Measurements from ENCODE around the gene ALG3. TPM values are rescaled to one million over a fixed set of nuclear protein-coding genes. Genes with fewer than 3 reads are reported as not detected.

The ALG3 gene
- total RNA-seq, 1 donor from 2014 or later: 47.1 TPM

- Histone ChIP-seq H3K9ac (ENCODE audit: low read length) (no peak overlapping the region), H4K20me1 (ENCODE audit: insufficient read depth, low read length) (no peaks in the 10 kb centered on the region), H3K4me3 (ENCODE audit: insufficient read depth, low read depth, low read length) (no peak overlapping the region), H3K27me3 (ENCODE audit: insufficient read depth, low read length) (peaks cover 7% of the 10 kb centered on the region), H3K9me3 (ENCODE audit: insufficient read depth, low read depth, low read length) (no peaks in the 10 kb centered on the region), H3K4me1 (ENCODE audit: insufficient read depth, low read length) (no peaks in the 10 kb centered on the region), H3K27ac (ENCODE audit: low read depth, low read length) (no peak overlapping the region), H3K4me2 (ENCODE audit: low read length) (no peak overlapping the region), H3K79me2 (ENCODE audit: insufficient read depth, low read length) (no peaks in the 10 kb centered on the region), H2AFZ (ENCODE audit: low read depth, low read length) (no peak overlapping the region), H3K36me3 (ENCODE audit: insufficient read depth, low read length) (no peaks in the 10 kb centered on the region)
- Mint-ChIP-seq H3K27me3 (ENCODE audit: low read depth, unreplicated experiment) (peaks cover 55% of the 10 kb centered on the region), H3K4me1 (ENCODE audit: low read depth, unreplicated experiment) (no peaks in the 10 kb centered on the region), H3K36me3 (ENCODE audit: low read depth, unreplicated experiment) (peaks cover 2% of the 10 kb centered on the region), H3K27ac (ENCODE audit: unreplicated experiment) (no peak overlapping the region), H3K4me3 (ENCODE audit: unreplicated experiment) (no peak overlapping the region), H3K9me3 (ENCODE audit: unreplicated experiment) (no peaks in the 10 kb centered on the region)
- FAIRE-seq (no peak), DNase-seq (ENCODE audit: low read depth) (no peak)
- TF ChIP-seq CTCF (IDR thresholded peaks at IDR 0.05; ENCODE audit: insufficient read depth, low read depth, low read length): no peak
- TF ChIP-seq EZH2 (IDR thresholded peaks at IDR 0.05; ENCODE audit: insufficient read depth, low read length): no peak
Observed at GRCh38 chr3:184283681-184284080, 34.9 kb upstream of the ALG3 start.

- Histone ChIP-seq H3K36me3 (ENCODE audit: insufficient read depth, low read length) (no peaks in the 10 kb centered on the region), H4K20me1 (ENCODE audit: insufficient read depth, low read length) (no peaks in the 10 kb centered on the region), H3K4me2 (ENCODE audit: low read length) (no peak overlapping the region), H3K9me3 (ENCODE audit: insufficient read depth, low read depth, low read length) (no peaks in the 10 kb centered on the region), H3K4me1 (ENCODE audit: insufficient read depth, low read length) (no peaks in the 10 kb centered on the region), H3K27ac (ENCODE audit: low read depth, low read length) (no peak overlapping the region), H2AFZ (ENCODE audit: low read depth, low read length) (no peak overlapping the region), H3K79me2 (ENCODE audit: insufficient read depth, low read length) (no peaks in the 10 kb centered on the region), H3K27me3 (ENCODE audit: insufficient read depth, low read length) (peaks cover 7% of the 10 kb centered on the region), H3K9ac (ENCODE audit: low read length) (no peak overlapping the region), H3K4me3 (ENCODE audit: insufficient read depth, low read depth, low read length) (no peak overlapping the region)
- FAIRE-seq: no peak
- no peaks in the 10 kb centered on the region for H3K9me3 Mint-ChIP-seq (ENCODE audit: unreplicated experiment)
- H3K4me3 Mint-ChIP-seq (ENCODE audit: unreplicated experiment): no peak overlapping the region
- TF ChIP-seq EZH2 (IDR thresholded peaks at IDR 0.05; ENCODE audit: insufficient read depth, low read length) (no peak), CTCF (IDR thresholded peaks at IDR 0.05; ENCODE audit: insufficient read depth, low read depth, low read length) (no peak)
- no peak overlapping the region for H3K27ac Mint-ChIP-seq (ENCODE audit: unreplicated experiment)
- no peaks in the 10 kb centered on the region for H3K4me1 Mint-ChIP-seq (ENCODE audit: low read depth, unreplicated experiment)
- H3K27me3 Mint-ChIP-seq (ENCODE audit: low read depth, unreplicated experiment): peaks cover 63% of the 10 kb centered on the region
- no peak for DNase-seq (ENCODE audit: low read depth)
- peaks cover 2% of the 10 kb centered on the region for H3K36me3 Mint-ChIP-seq (ENCODE audit: low read depth, unreplicated experiment)
Observed at GRCh38 chr3:184282941-184283340, 34.2 kb upstream of the ALG3 start.

- no peak overlapping the region for H2AFZ ChIP-seq (ENCODE audit: low read depth, low read length)
- H3K36me3 ChIP-seq (ENCODE audit: insufficient read depth, low read length): no peaks in the 10 kb centered on the region
- H3K79me2 ChIP-seq (ENCODE audit: insufficient read depth, low read length): no peaks in the 10 kb centered on the region
- no peak overlapping the region for H3K9ac ChIP-seq (ENCODE audit: low read length)
- Mint-ChIP-seq H3K9me3 (ENCODE audit: unreplicated experiment) (peaks cover 5% of the 10 kb centered on the region), H3K27me3 (ENCODE audit: low read depth, unreplicated experiment) (peaks cover 71% of the 10 kb centered on the region), H3K4me1 (ENCODE audit: low read depth, unreplicated experiment) (no peaks in the 10 kb centered on the region), H3K4me3 (ENCODE audit: unreplicated experiment) (no peak overlapping the region), H3K36me3 (ENCODE audit: low read depth, unreplicated experiment) (peaks cover 2% of the 10 kb centered on the region), H3K27ac (ENCODE audit: unreplicated experiment) (no peak overlapping the region)
- FAIRE-seq: no peak
- no peak for TF ChIP-seq EZH2 (IDR thresholded peaks at IDR 0.05; ENCODE audit: insufficient read depth, low read length)
- TF ChIP-seq CTCF (IDR thresholded peaks at IDR 0.05; ENCODE audit: insufficient read depth, low read depth, low read length): no peak
- H3K4me2 ChIP-seq (ENCODE audit: low read length): no peak overlapping the region
- H3K27me3 ChIP-seq (ENCODE audit: insufficient read depth, low read length): peaks cover 39% of the 10 kb centered on the region
- H3K4me3 ChIP-seq (ENCODE audit: insufficient read depth, low read depth, low read length): no peak overlapping the region
- H3K4me1 ChIP-seq (ENCODE audit: insufficient read depth, low read length): no peaks in the 10 kb centered on the region
- no peaks in the 10 kb centered on the region for H3K9me3 ChIP-seq (ENCODE audit: insufficient read depth, low read depth, low read length)
- H4K20me1 ChIP-seq (ENCODE audit: insufficient read depth, low read length): no peaks in the 10 kb centered on the region
- no peak overlapping the region for H3K27ac ChIP-seq (ENCODE audit: low read depth, low read length)
- DNase-seq (ENCODE audit: low read depth): no peak
Observed at GRCh38 chr3:184277366-184277765, 28.6 kb upstream of the ALG3 start.

Data from astrocyte (in vitro differentiated cells and primary cell).